HG03039 (cell line): ENCODE data around the gene DNAH11.
"Not testable (repeated sequence)": the region's sequence is repeated elsewhere in the genome, so short reads cannot be mapped to it uniquely, and the experiment has no call there.

Source experiments
- ATAC-seq: cut with Tn5 transposase; IDR thresholded peaks from one replicate; pipeline ENCODE4 v1.9.1; 2021; ENCODE audit warnings: mild to moderate bottlenecking, moderate library complexity; ENCODE audit not compliant: unreplicated experiment

The DNAH11 gene

GRCh38 chr7:21704359-21704758 is 161.5 kb downstream of the DNAH11 start:
- ATAC-seq, result no peak

- ATAC-seq, result no peak
Observed at GRCh38 chr7:21706131-21706530, 163.3 kb downstream of the DNAH11 start.

GRCh38 chr7:21707566-21707965 is 164.7 kb downstream of the DNAH11 start:
- no peak for ATAC-seq

- ATAC-seq, result no peak
Observed at GRCh38 chr7:21708096-21708495, 165.3 kb downstream of the DNAH11 start.

GRCh38 chr7:21717323-21717722 is 174.5 kb downstream of the DNAH11 start:
- ATAC-seq, result no peak

- no peak for ATAC-seq
Observed at GRCh38 chr7:21718391-21718790, 175.6 kb downstream of the DNAH11 start.

GRCh38 chr7:21719846-21720245 is 177.0 kb downstream of the DNAH11 start:
- no peak for ATAC-seq

- no peak for ATAC-seq
Observed at GRCh38 chr7:21722371-21722770, 179.5 kb downstream of the DNAH11 start.

- no peak for ATAC-seq
Observed at GRCh38 chr7:21724562-21724961, 181.7 kb downstream of the DNAH11 start.

GRCh38 chr7:21730399-21730798 is 187.6 kb downstream of the DNAH11 start:
- no peak for ATAC-seq

- ATAC-seq, result no peak
Observed at GRCh38 chr7:21731977-21732376, 189.1 kb downstream of the DNAH11 start.

- not testable (repeated sequence) for ATAC-seq
Observed at GRCh38 chr7:21732956-21733355, 190.1 kb downstream of the DNAH11 start.

GRCh38 chr7:21733837-21734236 is 191.0 kb downstream of the DNAH11 start:
- no peak for ATAC-seq

- no peak for ATAC-seq
Observed at GRCh38 chr7:21743493-21743892, 200.7 kb downstream of the DNAH11 start.

- ATAC-seq, result no peak
Observed at GRCh38 chr7:21746949-21747348, 204.1 kb downstream of the DNAH11 start.

- no peak for ATAC-seq
Observed at GRCh38 chr7:21747806-21748205, 205.0 kb downstream of the DNAH11 start.

GRCh38 chr7:21749378-21749777 is 206.5 kb downstream of the DNAH11 start:
- ATAC-seq, result no peak

GRCh38 chr7:21753071-21753470 is 210.2 kb downstream of the DNAH11 start:
- ATAC-seq, result no peak

- ATAC-seq, result no peak
Observed at GRCh38 chr7:21754963-21755362, 212.1 kb downstream of the DNAH11 start.

- ATAC-seq, result no peak
Observed at GRCh38 chr7:21757537-21758282, 214.9 kb downstream of the DNAH11 start.

GRCh38 chr7:21758286-21758685 is 215.4 kb downstream of the DNAH11 start:
- no peak for ATAC-seq

GRCh38 chr7:21762469-21762868 is 219.6 kb downstream of the DNAH11 start:
- no peak for ATAC-seq

GRCh38 chr7:21763818-21764217 is 221.0 kb downstream of the DNAH11 start:
- no peak for ATAC-seq
